NB4 (cell line): ENCODE results near the gene FNTB.

Experiments
- DNase-seq: peaks from one replicate; pipeline ENCODE4 v3.0.0; 2010; ENCODE audit warnings: low read depth
- H3K4me3 ChIP-seq: one replicate; pipeline ENCODE4 v1.5.1; 2011; ENCODE audit warnings: mild to moderate bottlenecking, low read depth, low read length, moderate library complexity
- MYC ChIP-seq: IDR thresholded peaks from 2 replicates; pipeline ENCODE4 v1.6.1; 2011; ENCODE audit warnings: low read depth, low read length
- POLR2A ChIP-seq: IDR thresholded peaks from 2 replicates; pipeline ENCODE4 v1.6.1; 2011; ENCODE audit warnings: mild to moderate bottlenecking; ENCODE audit not compliant: insufficient read length; ENCODE audit errors: extremely low read depth
- TF ChIP-seq, protein P1 (sequence below): IDR thresholded peaks from 2 replicates; pipeline ENCODE4 v1.6.1; 2011; ENCODE audit warnings: low read depth, low read length
- TF ChIP-seq, protein P2 (sequence below): IDR thresholded peaks from one replicate; pipeline ENCODE4 v1.5.1; 2012; ENCODE audit warnings: low read depth, low read length

The FNTB gene

GRCh38 chr14:64993266-64993930 lies 6.7 kb downstream of the FNTB start:
- DNase-seq = peak; percentile 75
- H3K4me3 ChIP-seq = peak overlapping the region; percentile 22
- TF ChIP-seq, protein P1, sequence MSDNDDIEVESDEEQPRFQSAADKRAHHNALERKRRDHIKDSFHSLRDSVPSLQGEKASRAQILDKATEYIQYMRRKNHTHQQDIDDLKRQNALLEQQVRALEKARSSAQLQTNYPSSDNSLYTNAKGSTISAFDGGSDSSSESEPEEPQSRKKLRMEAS = peak; percentile 35; the same call in 1 of the 2 replicates
- no peak for TF ChIP-seq POLR2A
- TF ChIP-seq, protein P2, sequence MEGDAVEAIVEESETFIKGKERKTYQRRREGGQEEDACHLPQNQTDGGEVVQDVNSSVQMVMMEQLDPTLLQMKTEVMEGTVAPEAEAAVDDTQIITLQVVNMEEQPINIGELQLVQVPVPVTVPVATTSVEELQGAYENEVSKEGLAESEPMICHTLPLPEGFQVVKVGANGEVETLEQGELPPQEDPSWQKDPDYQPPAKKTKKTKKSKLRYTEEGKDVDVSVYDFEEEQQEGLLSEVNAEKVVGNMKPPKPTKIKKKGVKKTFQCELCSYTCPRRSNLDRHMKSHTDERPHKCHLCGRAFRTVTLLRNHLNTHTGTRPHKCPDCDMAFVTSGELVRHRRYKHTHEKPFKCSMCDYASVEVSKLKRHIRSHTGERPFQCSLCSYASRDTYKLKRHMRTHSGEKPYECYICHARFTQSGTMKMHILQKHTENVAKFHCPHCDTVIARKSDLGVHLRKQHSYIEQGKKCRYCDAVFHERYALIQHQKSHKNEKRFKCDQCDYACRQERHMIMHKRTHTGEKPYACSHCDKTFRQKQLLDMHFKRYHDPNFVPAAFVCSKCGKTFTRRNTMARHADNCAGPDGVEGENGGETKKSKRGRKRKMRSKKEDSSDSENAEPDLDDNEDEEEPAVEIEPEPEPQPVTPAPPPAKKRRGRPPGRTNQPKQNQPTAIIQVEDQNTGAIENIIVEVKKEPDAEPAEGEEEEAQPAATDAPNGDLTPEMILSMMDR = no peak
- TF ChIP-seq MYC = peak; percentile 22; the same call in 1 of the 2 replicates

DNA sequence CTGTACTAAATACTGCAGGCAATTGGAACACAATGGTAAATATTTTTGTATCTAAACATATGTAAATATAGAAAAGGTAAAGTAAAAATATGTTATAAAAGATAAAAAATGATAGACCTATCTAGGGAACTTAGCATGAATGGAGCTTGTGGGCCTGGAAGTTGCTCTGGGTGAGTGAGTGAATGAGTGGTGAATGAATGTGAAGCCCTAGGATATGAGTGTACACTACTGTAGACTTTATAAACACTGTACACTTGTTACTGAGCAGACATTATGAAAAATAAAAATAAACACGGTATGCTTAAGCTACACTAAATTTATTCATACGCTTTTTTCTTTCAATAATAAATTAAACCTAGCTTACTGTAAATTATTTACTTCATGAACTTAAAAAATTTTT lies 7.8 kb downstream of the FNTB start:
- no peak overlapping the region for H3K4me3 ChIP-seq
- TF ChIP-seq, protein P1 = no peak
- TF ChIP-seq MYC = no peak
- no peak for TF ChIP-seq POLR2A
- TF ChIP-seq, protein P2 = no peak
- no peak for DNase-seq

- DNase-seq = no peak
- TF ChIP-seq, protein P1 = no peak
- no peak for TF ChIP-seq POLR2A
- no peak for TF ChIP-seq MYC
- TF ChIP-seq, protein P2 = no peak
- no peak overlapping the region for H3K4me3 ChIP-seq
Observed at GRCh38 chr14:64995291-64995690, 8.6 kb downstream of the FNTB start.

DNA sequence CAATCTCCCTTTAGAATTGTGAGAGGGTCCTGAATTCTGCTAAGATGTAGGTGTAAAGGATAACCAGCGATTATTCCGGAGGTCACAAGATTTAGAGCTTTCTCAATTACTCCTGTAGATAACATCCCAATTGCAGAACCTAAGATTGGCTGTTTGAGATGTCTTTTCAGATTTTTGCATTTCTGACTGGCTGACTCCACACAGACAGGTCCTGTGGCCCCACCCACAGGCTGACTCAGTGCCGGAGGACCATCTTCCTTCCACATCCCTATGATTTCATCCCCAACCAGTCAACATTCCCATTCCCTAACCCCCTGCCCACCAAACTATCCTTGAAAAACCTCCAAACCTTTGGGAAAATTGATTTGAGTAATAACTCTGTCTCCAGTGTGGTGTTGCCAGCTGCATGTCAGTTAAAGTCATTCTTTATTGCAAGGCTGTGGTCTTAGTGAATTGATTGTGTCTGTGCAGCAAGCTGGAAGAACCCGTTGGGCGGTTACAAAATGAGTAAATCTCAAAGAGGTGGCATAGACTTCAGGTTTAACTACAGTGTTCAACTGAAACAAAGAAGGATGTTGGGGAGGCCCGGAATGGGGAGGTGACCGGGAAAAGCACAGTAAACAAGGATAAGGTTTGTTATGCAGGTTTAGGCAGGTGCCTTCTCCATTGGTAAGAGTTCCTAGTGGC lies 10.6 kb downstream of the FNTB start:
- TF ChIP-seq MYC (no peak), POLR2A (no peak)
- TF ChIP-seq, protein P1 = no peak
- TF ChIP-seq, protein P2 = no peak
- peak; percentile 70 for DNase-seq
- H3K4me3 ChIP-seq = peak overlapping the region; percentile 42

GRCh38 chr14:64998455-64998931 lies 11.8 kb downstream of the FNTB start:
- peak; percentile 20 for DNase-seq

More at GRCh38 chr14:64998455-64998931, 11.8 kb downstream of the FNTB start:
- TF ChIP-seq MYC = no peak
- TF ChIP-seq, protein P1 = no peak
- TF ChIP-seq, protein P2 = no peak
- TF ChIP-seq POLR2A = no peak
- no peak overlapping the region for H3K4me3 ChIP-seq
